NOMO-1 treated with DMSO at 0.1 percent for 48 hours (cell line): ENCODE results near the gene KCNH2.
"Not testable (repeated sequence)": the region's sequence is repeated elsewhere in the genome, so short reads cannot be mapped to it uniquely, and the experiment has no call there.

ENCODE experiments used
- DNase-seq: peaks from one replicate; lab custom pipeline; 2025; ENCODE audit not compliant: unreplicated experiment; lab: John Stamatoyannopoulos, UW

The KCNH2 gene

GRCh38 chr7:150978126-150978789 is at the start of gene KCNH2:
KCNH2 (minus strand) TSS chr7:150978321; CDS start chr7:150977913, 408 bp downstream.
- no peak for DNase-seq

- DNase-seq = not testable (repeated sequence)
These were observed 49.6 kb upstream of the KCNH2 start for GRCh38 chr7:151027728-151028130.

- not testable (repeated sequence) for DNase-seq
These were observed 48.9 kb upstream of the KCNH2 start for GRCh38 chr7:151026771-151027727.

GRCh38 chr7:151025924-151026671 is 48.0 kb upstream of the KCNH2 start:
- no peak for DNase-seq

GRCh38 chr7:151024435-151025056 is 46.4 kb upstream of the KCNH2 start, which contains the start of gene ATG9B:
ATG9B (minus strand) TSS chr7:151024494; CDS start chr7:151024423, 71 bp downstream.
- DNase-seq = no peak

GRCh38 chr7:151023232-151023631 is 45.1 kb upstream of the KCNH2 start:
- no peak for DNase-seq

GRCh38 chr7:151020231-151020630 is 42.1 kb upstream of the KCNH2 start:
- no peak for DNase-seq

- DNase-seq = no peak
These were observed 41.0 kb upstream of the KCNH2 start for GRCh38 chr7:151019130-151019447.

GRCh38 chr7:151018421-151019129 is 40.5 kb upstream of the KCNH2 start:
- DNase-seq = no peak

GRCh38 chr7:151017953-151018420 is 39.9 kb upstream of the KCNH2 start:
- DNase-seq = peak; percentile 15

- DNase-seq = no peak
These were observed 39.3 kb upstream of the KCNH2 start for GRCh38 chr7:151017370-151017952.

GRCh38 chr7:151016942-151017341 is 38.8 kb upstream of the KCNH2 start:
- no peak for DNase-seq

GRCh38 chr7:151016505-151016904 is 38.4 kb upstream of the KCNH2 start:
- no peak for DNase-seq

- no peak for DNase-seq
These were observed 37.8 kb upstream of the KCNH2 start for GRCh38 chr7:151015967-151016366.

- no peak for DNase-seq
These were observed 36.8 kb upstream of the KCNH2 start for GRCh38 chr7:151014950-151015349.

GRCh38 chr7:151013733-151014497 is 35.8 kb upstream of the KCNH2 start:
- DNase-seq = no peak

GRCh38 chr7:151013356-151013732 is 35.2 kb upstream of the KCNH2 start:
- no peak for DNase-seq

- DNase-seq = no peak
These were observed 34.8 kb upstream of the KCNH2 start for GRCh38 chr7:151012911-151013347.
